Effector CD4-positive, alpha-beta T cell (primary cell): ENCODE measurements around the gene FZD1. TPM values are rescaled to one million over a fixed set of nuclear protein-coding genes. Genes with fewer than 3 reads are reported as not detected.

Source experiments
- DNase-seq: peaks from one replicate; pipeline ENCODE4 v3.0.0-alpha.2; 2020
- total RNA-seq: gene quantifications from one replicate; lab custom pipeline; 2026; lab: John Stamatoyannopoulos, UW

FZD1 gene
- total RNA-seq = not detected

- no peak for DNase-seq
These were observed at the start of gene FZD1 for GRCh38 chr7:91264046-91264923. Gene FZD1, plus strand, starts transcription at chr7:91264433. Its CDS starts 448 bp downstream, at chr7:91264881.

- DNase-seq = no peak
These were observed 37.8 kb upstream of the FZD1 start for GRCh38 chr7:91226411-91226810.

GRCh38 chr7:91228327-91228726 is 35.9 kb upstream of the FZD1 start:
- no peak for DNase-seq

GRCh38 chr7:91228927-91229558 is 35.2 kb upstream of the FZD1 start:
- no peak for DNase-seq

- DNase-seq = no peak
These were observed 34.1 kb upstream of the FZD1 start for GRCh38 chr7:91230100-91230499.

- DNase-seq = no peak
These were observed 33.7 kb upstream of the FZD1 start for GRCh38 chr7:91230503-91230902.

GRCh38 chr7:91233212-91233611 is 31.0 kb upstream of the FZD1 start:
- DNase-seq = no peak

GRCh38 chr7:91235211-91235832 is 28.9 kb upstream of the FZD1 start:
- no peak for DNase-seq

- DNase-seq = no peak
These were observed 25.0 kb upstream of the FZD1 start for GRCh38 chr7:91239171-91239604.

GRCh38 chr7:91239772-91240171 is 24.5 kb upstream of the FZD1 start:
- no peak for DNase-seq

GRCh38 chr7:91240376-91240941 is 23.8 kb upstream of the FZD1 start:
- DNase-seq = no peak

- no peak for DNase-seq
These were observed 22.0 kb upstream of the FZD1 start for GRCh38 chr7:91242097-91242844.

GRCh38 chr7:91243591-91244301 is 20.5 kb upstream of the FZD1 start:
- DNase-seq = no peak

GRCh38 chr7:91247500-91247899 is 16.7 kb upstream of the FZD1 start:
- DNase-seq = no peak

GRCh38 chr7:91248996-91249395 is 15.2 kb upstream of the FZD1 start:
- DNase-seq = no peak

- DNase-seq = no peak
These were observed 14.6 kb upstream of the FZD1 start for GRCh38 chr7:91249506-91250233.

GRCh38 chr7:91250706-91251105 is 13.5 kb upstream of the FZD1 start:
- no peak for DNase-seq

- no peak for DNase-seq
These were observed 12.4 kb upstream of the FZD1 start for GRCh38 chr7:91251877-91252276.

- no peak for DNase-seq
These were observed 718 bp upstream of the FZD1 start for GRCh38 chr7:91263384-91264045.

- no peak for DNase-seq
These were observed 870 bp downstream of the FZD1 start for GRCh38 chr7:91264924-91265681.
